Fibroblast of lung (primary cell): ENCODE data around the gene XRCC4.

Source experiments
- CTCF ChIP-seq, 2 donors: IDR thresholded peaks in 1 of 2; conservative IDR thresholded peaks in 1 of 2; 1 replicate in 1 of 2; 2 replicates in 1 of 2; pipeline ENCODE4 v1.5.1; 2011 to 2012; ENCODE audit warnings: low read length in 2 of 2, control low read depth in 1 of 2, inconsistent platforms in 1 of 2, low read depth in 1 of 2, mild to moderate bottlenecking in 1 of 2
- EZH2 ChIP-seq: IDR thresholded peaks from 2 replicates; pipeline ENCODE4 v1.5.1; 2012; ENCODE audit warnings: low read length, control low read depth, mild to moderate bottlenecking; ENCODE audit errors: missing control alignments

- no peak for TF ChIP-seq CTCF (conservative IDR thresholded peaks at IDR 0.05 in 1 of 2, IDR thresholded peaks at IDR 0.05 in 1 of 2; ENCODE audit: low read depth in 1 of 2, low read length in 2 of 2)
- TF ChIP-seq EZH2: no peak
Measured at GRCh38 chr5:83146441-83146840, 69.1 kb downstream of the XRCC4 start.
